Ovary (tissue), 9 donors: Measurements from ENCODE around the gene ENPP3. TPM values are rescaled to one million over a fixed set of nuclear protein-coding genes. Genes with fewer than 3 reads are reported as not detected.

Experiments
- DNase-seq, 5 donors: peaks; one replicate each; pipeline ENCODE4 v3.0.0-alpha.2; 2019 to 2020
- H3K27ac ChIP-seq, 2 donors: fragments of 200-600 bp; one replicate each; pipeline versions ENCODE4 v1.5.1 to v1.8.0; 2019 to 2022
- H3K27me3 ChIP-seq: fragments of 200-600 bp; one replicate; pipeline ENCODE4 v1.8.0; 2022
- H3K36me3 ChIP-seq: fragments of 200-600 bp; sonication (generic); one replicate; pipeline ENCODE4 v1.5.1; 2019
- H3K4me1 ChIP-seq: one replicate; pipeline ENCODE4 v1.8.1; 2013; ENCODE audit warnings: mild to moderate bottlenecking, moderate library complexity; ENCODE audit not compliant: insufficient read depth
- H3K4me3 ChIP-seq: fragments of 200-600 bp; sonication (generic); one replicate; pipeline ENCODE4 v1.5.1; 2017
- H3K9me3 ChIP-seq, 2 donors: fragments of 200-600 bp in 1 of 2; sonication (generic) in 1 of 2; one replicate each; pipeline versions ENCODE4 v1.5.1 to v1.8.1; 2013 to 2019; ENCODE audit warnings: mild to moderate bottlenecking in 1 of 2, moderate library complexity in 1 of 2
- CTCF ChIP-seq, 3 donors: fragments of 450-650 bp in 2 of 3; fragments of 200-600 bp in 1 of 3; IDR thresholded peaks; one replicate each; pipeline versions ENCODE4 v1.5.1 to v1.8.0; 2016 to 2022; ENCODE audit warnings: antibody characterized with exemption in 3 of 3, mild to moderate bottlenecking in 1 of 3
- EP300 ChIP-seq: sonication (generic); formaldehyde crosslinking; IDR thresholded peaks from one replicate; pipeline ENCODE4 v1.6.1; 2017; ENCODE audit warnings: antibody characterized with exemption
- POLR2A ChIP-seq: fragments of 450-650 bp; IDR thresholded peaks from one replicate; pipeline ENCODE4 v1.6.1; 2017; ENCODE audit warnings: antibody characterized with exemption, mild to moderate bottlenecking, moderate library complexity
- WGBS, 3 donors: extraction: QIAGEN DNeasy Blood & Tissue Kit in 1 of 3; methylation state at CpG; one replicate each; pipeline versions ENCODE4 v1.1.5 to v1.1.7; 2013 to 2017; 5-methylcytosine and 5-hydroxymethylcytosine counted together
- intact Hi-C, 4 donors: fragments of 100-400 bp; cut with DNase I; formaldehyde crosslinking; loops; one replicate each; pipeline versions ENCODE4 v1.11.0 to v1.15.1; 2022 to 2023
- polyA plus RNA-seq, 2 donors: library from polyadenylated mRNA; stranded (reverse); fragments of 200-250 nt in 1 of 2; fragments of 350-450 nt in 1 of 2; fragmentation: Illumina TruSeq in 1 of 2; extraction: RNeasy Lipid Tissue Mini Kit (QIAGEN cat#74804) in 1 of 2; gene quantifications; one replicate each; pipeline ENCODE4 v1.2.3, GENCODE V29; 2013 to 2014
- total RNA-seq, 7 donors: library from RNA; depleted of rRNA in 2 of 7; stranded (reverse); fragments of >200 nt in 2 of 7; fragmentation: NEBNext Ultra II Directional in 3 of 7; extraction: Animal tissue kit (Norgen Biotek cat#: 25700) in 3 of 7; gene quantifications; one replicate each; pipeline versions ENCODE4 v1.1.0 to v1.2.4, GENCODE V29; 2016 to 2023
- donor health status: DM: no; HTN: no; CAD: no; lungs with moderate emphysema.
- donor health status: DM: no; HTN: no; CAD: no.
- donor health status: Bipolar disorder and iron deficiency.
- donor health status: DM: yes; HTN: yes; CAD: no.
- donor health status: DM: no; HTN: no; CAD: no.
- donor health status: DM: yes; HTN: yes; CAD: no.

Gene ENPP3
- total and polyA plus RNA-seq, 9 donors: 0.41 to 3.9 (median 1.4) TPM

GRCh38 chr6:131655951-131656350 is 18.8 kb downstream of the ENPP3 start:
- no peaks in the 10 kb centered on the region for H3K27me3 ChIP-seq
- no peak overlapping the region for H3K27ac ChIP-seq
- WGBS, 3 donors: 95 to 98% (median 97%) methylated on average over 2 of the region's 2 CpGs
- no peaks in the 10 kb centered on the region for H3K9me3 ChIP-seq
- H3K4me1 ChIP-seq: no peaks in the 10 kb centered on the region
- intact Hi-C loops: no loop called here
- no peak for TF ChIP-seq POLR2A
- TF ChIP-seq CTCF (IDR thresholded peaks at IDR 0.05): no peak
- no peak for DNase-seq
- no peak overlapping the region for H3K4me3 ChIP-seq
- no peaks in the 10 kb centered on the region for H3K36me3 ChIP-seq

GRCh38 chr6:131656667-131657066 is 19.6 kb downstream of the ENPP3 start:
- intact Hi-C loops: no loop called here
- no peaks in the 10 kb centered on the region for H3K36me3 ChIP-seq
- WGBS, 3 donors: 75 to 92% (median 78%) methylated on average over 3 of the region's 3 CpGs

GRCh38 chr6:131657222-131657621 is 20.1 kb downstream of the ENPP3 start:
- H3K9me3 ChIP-seq: no peaks in the 10 kb centered on the region
- no peaks in the 10 kb centered on the region for H3K27me3 ChIP-seq
- H3K27ac ChIP-seq: no peak overlapping the region
- WGBS, 3 donors: 89 to 98% (median 91%) methylated on average over 2 of the region's 2 CpGs
- no peak for DNase-seq
- TF ChIP-seq EP300 (no peak), POLR2A (no peak), CTCF (IDR thresholded peaks at IDR 0.05) (no peak)
- no peaks in the 10 kb centered on the region for H3K4me1 ChIP-seq
- no peaks in the 10 kb centered on the region for H3K36me3 ChIP-seq
- H3K4me3 ChIP-seq: no peak overlapping the region
- intact Hi-C loops: no loop called here

More at GRCh38 chr6:131656667-131657066, 19.6 kb downstream of the ENPP3 start:
- TF ChIP-seq CTCF (IDR thresholded peaks at IDR 0.05): no peak
- no peak for TF ChIP-seq POLR2A
- TF ChIP-seq EP300: no peak
- H3K9me3 ChIP-seq: no peaks in the 10 kb centered on the region
- no peak for DNase-seq
- H3K4me1 ChIP-seq: no peaks in the 10 kb centered on the region
- H3K4me3 ChIP-seq: no peak overlapping the region
- no peak overlapping the region for H3K27ac ChIP-seq
- H3K27me3 ChIP-seq: no peaks in the 10 kb centered on the region

GRCh38 chr6:131657630-131658111 is 20.6 kb downstream of the ENPP3 start:
- WGBS, 3 donors: 83 to 88% (median 85%) methylated on average over 6 of the region's 6 CpGs
- Histone ChIP-seq H3K36me3 (no peaks in the 10 kb centered on the region), H3K4me1 (no peaks in the 10 kb centered on the region), H3K27ac (no peak overlapping the region), H3K4me3 (no peak overlapping the region), H3K27me3 (no peaks in the 10 kb centered on the region), H3K9me3 (no peaks in the 10 kb centered on the region)
- DNase-seq: no peak
- TF ChIP-seq CTCF (IDR thresholded peaks at IDR 0.05) (no peak), EP300 (no peak), POLR2A (no peak)
- intact Hi-C loops: no loop called here
